ENCODE results near the gene TMEM132E.

TMEM132E gene

DNA sequence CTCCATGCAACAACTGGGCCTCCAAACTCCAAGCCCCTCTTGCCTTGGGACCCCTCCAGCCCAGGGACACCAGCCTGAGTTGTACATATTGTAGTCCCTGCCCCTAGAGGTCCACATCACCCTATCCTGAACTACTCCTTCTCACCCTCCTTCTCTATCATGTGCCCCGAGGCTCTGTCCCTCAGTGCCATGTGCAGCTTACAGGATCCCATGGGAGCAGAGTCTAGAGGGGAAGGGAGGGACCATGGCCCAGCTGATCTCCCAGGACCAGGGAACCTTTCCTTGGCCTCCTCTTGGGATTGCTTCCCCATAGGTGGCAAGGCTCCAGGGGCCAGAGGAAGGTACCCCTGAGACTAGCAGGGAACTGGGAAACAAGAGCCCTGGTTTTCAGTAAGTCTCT is 35.3 kb downstream of the TMEM132E start:
- Histone ChIP-seq H3K4me3 (ENCODE audit: low read length) (no peak overlapping the region), H3K9ac (ENCODE audit: low read length) (no peak overlapping the region), H3K27me3 (ENCODE audit: control insufficient read depth, insufficient read depth, low read length) (peaks cover 16% of the 10 kb centered on the region), H3K36me3 (ENCODE audit: control insufficient read depth, insufficient read depth, low read length) (no peaks in the 10 kb centered on the region), H3K4me1 (ENCODE audit: control insufficient read depth, insufficient read depth, low read length) (no peaks in the 10 kb centered on the region), H3K27ac (ENCODE audit: low read depth, low read length) (no peak overlapping the region)

GRCh38 chr17:34615326-34615725 is 35.9 kb downstream of the TMEM132E start:
- Histone ChIP-seq H3K9ac (ENCODE audit: low read length) (no peak overlapping the region), H3K27me3 (ENCODE audit: control insufficient read depth, insufficient read depth, low read length) (peaks cover 16% of the 10 kb centered on the region), H3K4me3 (ENCODE audit: low read length) (no peak overlapping the region), H3K27ac (ENCODE audit: low read depth, low read length) (no peak overlapping the region), H3K36me3 (ENCODE audit: control insufficient read depth, insufficient read depth, low read length) (no peaks in the 10 kb centered on the region), H3K4me1 (ENCODE audit: control insufficient read depth, insufficient read depth, low read length) (no peaks in the 10 kb centered on the region)

- Histone ChIP-seq H3K4me3 (ENCODE audit: low read length) (no peak overlapping the region), H3K4me1 (ENCODE audit: control insufficient read depth, insufficient read depth, low read length) (no peaks in the 10 kb centered on the region), H3K27ac (ENCODE audit: low read depth, low read length) (no peak overlapping the region), H3K9ac (ENCODE audit: low read length) (no peak overlapping the region), H3K36me3 (ENCODE audit: control insufficient read depth, insufficient read depth, low read length) (no peaks in the 10 kb centered on the region), H3K27me3 (ENCODE audit: control insufficient read depth, insufficient read depth, low read length) (peaks cover 16% of the 10 kb centered on the region)
Observed at GRCh38 chr17:34616148-34616547, 36.8 kb downstream of the TMEM132E start.

- Histone ChIP-seq H3K36me3 (ENCODE audit: control insufficient read depth, insufficient read depth, low read length) (no peaks in the 10 kb centered on the region), H3K9ac (ENCODE audit: low read length) (no peak overlapping the region), H3K27me3 (ENCODE audit: control insufficient read depth, insufficient read depth, low read length) (peaks cover 15% of the 10 kb centered on the region), H3K27ac (ENCODE audit: low read depth, low read length) (no peak overlapping the region), H3K4me3 (ENCODE audit: low read length) (no peak overlapping the region), H3K4me1 (ENCODE audit: control insufficient read depth, insufficient read depth, low read length) (no peaks in the 10 kb centered on the region)
Observed at GRCh38 chr17:34617398-34617797, 38.0 kb downstream of the TMEM132E start.

DNA sequence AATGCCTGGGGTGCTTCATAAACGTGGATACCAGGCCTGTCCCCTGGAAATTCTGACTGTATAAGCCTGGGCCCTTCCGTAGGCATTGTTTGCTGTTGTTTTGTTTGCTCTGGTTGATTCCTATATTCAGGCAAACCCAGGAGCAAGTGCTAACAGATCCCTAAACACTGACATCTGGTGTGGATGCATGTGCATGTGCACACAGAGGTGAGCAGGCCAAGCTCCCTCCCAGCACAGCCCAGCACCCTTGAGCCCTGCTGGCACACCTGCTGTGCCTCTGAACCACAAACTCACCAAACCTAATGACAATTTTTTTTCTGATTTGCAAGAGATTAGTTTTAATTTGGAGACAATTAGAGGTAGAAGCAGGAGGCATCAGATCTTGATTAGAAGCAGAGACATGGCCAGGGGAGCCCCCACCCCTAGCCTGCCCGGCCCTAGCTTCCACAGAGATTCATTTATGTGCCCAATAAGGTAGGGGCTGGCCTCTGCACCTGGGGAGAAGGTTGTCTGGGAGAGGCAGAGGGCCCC is 40.4 kb downstream of the TMEM132E start:
- no peaks in the 10 kb centered on the region for H3K36me3 ChIP-seq (ENCODE audit: control insufficient read depth, insufficient read depth, low read length)
- no peak overlapping the region for H3K9ac ChIP-seq (ENCODE audit: low read length)
- no peaks in the 10 kb centered on the region for H3K4me1 ChIP-seq (ENCODE audit: control insufficient read depth, insufficient read depth, low read length)
- peaks cover 9% of the 10 kb centered on the region for H3K27me3 ChIP-seq (ENCODE audit: control insufficient read depth, insufficient read depth, low read length)
- H3K4me3 ChIP-seq (ENCODE audit: low read length), result no peak overlapping the region
- H3K27ac ChIP-seq (ENCODE audit: low read depth, low read length), result no peak overlapping the region

GRCh38 chr17:34620458-34620857 is 41.1 kb downstream of the TMEM132E start:
- no peak overlapping the region for H3K4me3 ChIP-seq (ENCODE audit: low read length)
- no peaks in the 10 kb centered on the region for H3K4me1 ChIP-seq (ENCODE audit: control insufficient read depth, insufficient read depth, low read length)
- H3K9ac ChIP-seq (ENCODE audit: low read length), result no peak overlapping the region
- H3K36me3 ChIP-seq (ENCODE audit: control insufficient read depth, insufficient read depth, low read length), result no peaks in the 10 kb centered on the region
- H3K27ac ChIP-seq (ENCODE audit: low read depth, low read length), result no peak overlapping the region
- peaks cover 12% of the 10 kb centered on the region for H3K27me3 ChIP-seq (ENCODE audit: control insufficient read depth, insufficient read depth, low read length)

DNA sequence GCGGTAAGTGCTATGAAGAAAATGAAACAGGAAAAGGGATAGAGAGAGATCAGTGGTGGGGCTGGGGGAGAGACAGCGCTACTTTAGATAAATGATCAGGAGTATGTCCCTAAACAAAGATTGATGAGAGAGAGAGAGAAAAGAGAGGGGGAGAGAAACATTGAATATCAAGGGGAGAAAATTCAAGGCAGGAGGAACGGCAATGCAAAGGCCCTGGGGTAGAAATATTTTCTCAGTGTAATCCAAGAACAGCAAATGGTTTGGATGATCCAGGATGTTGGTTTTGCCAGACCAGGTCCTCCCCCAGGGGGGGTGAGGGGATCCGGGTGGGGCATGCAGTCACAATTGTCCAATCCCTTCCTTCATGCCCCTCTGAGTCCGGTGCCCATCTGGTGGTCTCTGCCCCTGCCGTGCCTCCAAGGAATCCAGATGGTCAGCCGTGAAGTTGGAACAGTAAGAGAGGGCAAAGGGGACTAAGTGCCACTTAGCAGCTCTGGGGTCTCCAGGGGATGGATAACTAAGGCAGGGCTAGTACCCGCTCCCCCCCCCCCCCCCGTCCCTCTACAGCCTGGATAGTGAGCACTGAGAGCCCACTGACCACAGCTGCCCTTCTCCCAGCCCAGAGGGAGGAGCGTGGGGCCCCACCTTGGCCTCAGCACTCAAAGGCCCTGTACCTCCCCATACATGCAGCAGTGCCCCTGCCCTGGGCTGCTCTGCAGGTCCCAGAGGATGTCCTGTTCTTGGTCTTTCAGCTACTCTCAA is 43.7 kb downstream of the TMEM132E start:
- Histone ChIP-seq H3K4me1 (ENCODE audit: control insufficient read depth, insufficient read depth, low read length) (no peaks in the 10 kb centered on the region), H3K9ac (ENCODE audit: low read length) (no peak overlapping the region), H3K36me3 (ENCODE audit: control insufficient read depth, insufficient read depth, low read length) (no peaks in the 10 kb centered on the region), H3K27ac (ENCODE audit: low read depth, low read length) (no peak overlapping the region), H3K27me3 (ENCODE audit: control insufficient read depth, insufficient read depth, low read length) (peaks cover 9% of the 10 kb centered on the region), H3K4me3 (ENCODE audit: low read length) (no peak overlapping the region)

- H3K9ac ChIP-seq (ENCODE audit: low read length), result no peak overlapping the region
- H3K36me3 ChIP-seq (ENCODE audit: control insufficient read depth, insufficient read depth, low read length), result no peaks in the 10 kb centered on the region
- H3K4me1 ChIP-seq (ENCODE audit: control insufficient read depth, insufficient read depth, low read length), result no peaks in the 10 kb centered on the region
- peaks cover 9% of the 10 kb centered on the region for H3K27me3 ChIP-seq (ENCODE audit: control insufficient read depth, insufficient read depth, low read length)
- no peak overlapping the region for H3K27ac ChIP-seq (ENCODE audit: low read depth, low read length)
- H3K4me3 ChIP-seq (ENCODE audit: low read length), result no peak overlapping the region
Observed at GRCh38 chr17:34623856-34624766, 44.7 kb downstream of the TMEM132E start.

DNA sequence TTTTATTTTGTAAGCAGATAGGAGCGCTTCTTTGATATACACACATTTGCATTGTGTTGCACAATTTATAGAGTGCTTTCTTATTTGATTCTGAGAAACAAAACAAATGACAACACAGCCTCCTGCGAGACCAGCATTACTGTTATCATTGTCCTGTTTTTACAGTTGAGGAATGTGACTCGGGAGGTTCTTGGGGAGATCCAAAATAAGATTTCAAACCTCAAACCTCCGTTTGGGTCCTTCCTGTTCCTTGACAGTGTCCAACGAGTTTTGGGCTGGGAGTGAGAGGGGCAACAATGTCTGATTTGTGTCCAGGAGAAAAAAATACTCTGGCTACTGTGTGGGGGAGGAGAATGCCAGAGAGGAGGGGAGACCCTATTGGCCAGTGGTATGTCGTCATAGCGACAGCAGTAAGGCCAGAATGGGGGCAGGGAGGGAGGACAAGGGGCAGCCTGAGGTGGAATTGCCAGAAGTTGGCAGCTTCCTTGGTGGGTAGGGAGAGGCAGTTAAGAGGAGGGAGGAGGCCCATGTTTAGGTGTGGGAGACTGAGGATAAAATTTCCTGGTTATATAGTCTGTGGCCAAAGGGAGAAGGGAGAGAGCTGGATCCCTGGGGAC is 45.5 kb downstream of the TMEM132E start:
- no peaks in the 10 kb centered on the region for H3K36me3 ChIP-seq (ENCODE audit: control insufficient read depth, insufficient read depth, low read length)
- H3K27me3 ChIP-seq (ENCODE audit: control insufficient read depth, insufficient read depth, low read length), result peaks cover 9% of the 10 kb centered on the region
- no peaks in the 10 kb centered on the region for H3K4me1 ChIP-seq (ENCODE audit: control insufficient read depth, insufficient read depth, low read length)
- H3K4me3 ChIP-seq (ENCODE audit: low read length), result no peak overlapping the region
- H3K9ac ChIP-seq (ENCODE audit: low read length), result no peak overlapping the region
- no peak overlapping the region for H3K27ac ChIP-seq (ENCODE audit: low read depth, low read length)

DNA sequence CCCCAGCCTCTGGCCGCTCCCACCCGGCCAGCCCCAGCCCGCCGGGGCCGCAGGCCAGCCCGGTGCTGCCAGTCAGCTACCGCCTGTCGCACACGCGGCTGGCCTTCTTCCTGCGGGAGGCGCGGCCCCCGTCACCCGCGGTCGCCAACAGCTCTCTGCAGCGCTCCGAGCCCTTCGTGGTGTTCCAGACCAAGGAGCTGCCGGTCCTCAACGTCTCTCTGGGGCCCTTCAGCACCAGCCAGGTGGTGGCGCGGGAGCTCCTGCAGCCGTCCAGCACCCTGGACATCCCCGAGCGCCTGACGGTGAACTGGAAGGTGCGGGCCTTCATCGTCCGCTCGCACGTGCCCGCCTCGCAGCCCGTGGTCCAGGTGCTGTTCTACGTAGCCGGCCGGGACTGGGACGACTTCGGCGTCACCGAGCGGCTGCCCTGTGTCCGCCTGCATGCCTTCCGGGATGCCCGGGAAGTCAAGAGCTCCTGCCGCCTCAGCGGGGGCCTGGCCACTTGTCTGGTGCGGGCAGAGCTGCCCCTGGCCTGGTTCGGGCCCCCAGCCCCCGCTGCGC is 46.8 kb downstream of the TMEM132E start:
- H3K4me1 ChIP-seq (ENCODE audit: control insufficient read depth, insufficient read depth, low read length), result no peaks in the 10 kb centered on the region
- no peak overlapping the region for H3K4me3 ChIP-seq (ENCODE audit: low read length)
- H3K36me3 ChIP-seq (ENCODE audit: control insufficient read depth, insufficient read depth, low read length), result no peaks in the 10 kb centered on the region
- H3K9ac ChIP-seq (ENCODE audit: low read length), result no peak overlapping the region
- no peak overlapping the region for H3K27ac ChIP-seq (ENCODE audit: low read depth, low read length)
- peaks cover 9% of the 10 kb centered on the region for H3K27me3 ChIP-seq (ENCODE audit: control insufficient read depth, insufficient read depth, low read length)

- H3K27me3 ChIP-seq (ENCODE audit: control insufficient read depth, insufficient read depth, low read length), result peaks cover 18% of the 10 kb centered on the region
- H3K36me3 ChIP-seq (ENCODE audit: control insufficient read depth, insufficient read depth, low read length), result no peaks in the 10 kb centered on the region
- H3K4me3 ChIP-seq (ENCODE audit: low read length), result no peak overlapping the region
- H3K9ac ChIP-seq (ENCODE audit: low read length), result no peak overlapping the region
- H3K4me1 ChIP-seq (ENCODE audit: control insufficient read depth, insufficient read depth, low read length), result no peaks in the 10 kb centered on the region
- H3K27ac ChIP-seq (ENCODE audit: low read depth, low read length), result no peak overlapping the region
Observed at GRCh38 chr17:34628879-34629278, 49.5 kb downstream of the TMEM132E start.

GRCh38 chr17:34633351-34633750 is 54.0 kb downstream of the TMEM132E start:
- no peak overlapping the region for H3K4me3 ChIP-seq (ENCODE audit: low read length)
- H3K36me3 ChIP-seq (ENCODE audit: control insufficient read depth, insufficient read depth, low read length), result no peaks in the 10 kb centered on the region
- H3K27ac ChIP-seq (ENCODE audit: low read depth, low read length), result no peak overlapping the region
- H3K4me1 ChIP-seq (ENCODE audit: control insufficient read depth, insufficient read depth, low read length), result no peaks in the 10 kb centered on the region
- H3K9ac ChIP-seq (ENCODE audit: low read length), result no peak overlapping the region
- H3K27me3 ChIP-seq (ENCODE audit: control insufficient read depth, insufficient read depth, low read length), result peaks cover 16% of the 10 kb centered on the region

All from rectal smooth muscle tissue (tissue), 1 donor.